Skin epidermis (tissue), 12 donors: ENCODE measurements around the gene SLC35G6.
"Not testable (repeated sequence)": the region's sequence is repeated elsewhere in the genome, so short reads cannot be mapped to it uniquely, and the experiment has no call there.

Experiments
- H3K27ac ChIP-seq, 21 experiments: fragments of 200-600 bp; sonication (generic) in 11 of 21; one replicate each; pipeline ENCODE4 v1.5.0; 2020; ENCODE audit warnings: mild to moderate bottlenecking in 3 of 21, inconsistent platforms in 2 of 21, moderate library complexity in 2 of 21
- H3K4me3 ChIP-seq, 7 experiments: fragments of 200-600 bp; sonication (generic) in 2 of 7; one replicate each; pipeline ENCODE4 v1.5.0; 2020; ENCODE audit warnings: inconsistent platforms in 2 of 7, mild to moderate bottlenecking in 2 of 7, moderate library complexity in 1 of 7

SLC35G6 gene

GRCh38 chr17:7448461-7448860 lies 32.8 kb upstream of the SLC35G6 start:
- Histone ChIP-seq H3K4me3 (no peak overlapping the region), H3K27ac (no peak overlapping the region)

GRCh38 chr17:7459961-7460545 lies 21.2 kb upstream of the SLC35G6 start:
- Histone ChIP-seq H3K4me3 (no peak overlapping the region), H3K27ac (peak overlapping the region in 1 of 21 experiments; percentile 66)

GRCh38 chr17:7460850-7461660 lies 20.2 kb upstream of the SLC35G6 start:
- H3K4me3 ChIP-seq, result no peak overlapping the region
- H3K27ac ChIP-seq, result peak overlapping the region in 2 of 21 experiments; percentile 37 to 66

GRCh38 chr17:7462474-7463371 lies 18.5 kb upstream of the SLC35G6 start:
- Histone ChIP-seq H3K4me3 (no peak overlapping the region), H3K27ac (peak overlapping the region in 7 of 21 experiments; percentile 41 to 71 (median 54))

- peak overlapping the region in 11 of 21 experiments; percentile 10 to 71 (median 52) for H3K27ac ChIP-seq
Observed at GRCh38 chr17:7463372-7463846, 17.8 kb upstream of the SLC35G6 start.

GRCh38 chr17:7464081-7464480 lies 17.2 kb upstream of the SLC35G6 start:
- H3K27ac ChIP-seq, result peak overlapping the region in 10 of 21 experiments; percentile 10 to 71 (median 53)
- H3K4me3 ChIP-seq, result no peak overlapping the region

More at GRCh38 chr17:7463372-7463846, 17.8 kb upstream of the SLC35G6 start:
- no peak overlapping the region for H3K4me3 ChIP-seq

- Histone ChIP-seq H3K27ac (peak overlapping the region in 3 of 21 experiments; percentile 41 to 64 (median 56)), H3K4me3 (no peak overlapping the region)
Observed at GRCh38 chr17:7465597-7466275, 15.5 kb upstream of the SLC35G6 start.

- H3K4me3 ChIP-seq, result no peak overlapping the region
- peak overlapping the region in 8 of 21 experiments; percentile 2 to 64 (median 32) for H3K27ac ChIP-seq
Observed at GRCh38 chr17:7466318-7466638, 15.0 kb upstream of the SLC35G6 start.

GRCh38 chr17:7466639-7467341 lies 14.5 kb upstream of the SLC35G6 start:
- Histone ChIP-seq H3K4me3 (no peak overlapping the region), H3K27ac (peak overlapping the region in 11 of 21 experiments; percentile 14 to 72 (median 46))

GRCh38 chr17:7467498-7467897 lies 13.7 kb upstream of the SLC35G6 start:
- Histone ChIP-seq H3K27ac (peak overlapping the region in 9 of 21 experiments; percentile 6 to 72 (median 46)), H3K4me3 (no peak overlapping the region)

- Histone ChIP-seq H3K27ac (no peak overlapping the region), H3K4me3 (no peak overlapping the region)
Observed at GRCh38 chr17:7468290-7468689, 13.0 kb upstream of the SLC35G6 start.

- no peak overlapping the region for H3K4me3 ChIP-seq
- no peak overlapping the region for H3K27ac ChIP-seq
Observed at GRCh38 chr17:7468804-7469389, 12.3 kb upstream of the SLC35G6 start.

GRCh38 chr17:7469843-7470242 lies 11.4 kb upstream of the SLC35G6 start:
- H3K4me3 ChIP-seq, H3K27ac ChIP-seq: not testable (repeated sequence)

- H3K4me3 ChIP-seq, H3K27ac ChIP-seq: not testable (repeated sequence)
Observed at GRCh38 chr17:7470457-7470973, 10.7 kb upstream of the SLC35G6 start.

GRCh38 chr17:7471729-7472128 lies 9.5 kb upstream of the SLC35G6 start:
- peak overlapping the region in 1 of 21 experiments; percentile 49 for H3K27ac ChIP-seq

GRCh38 chr17:7474767-7475166 lies 6.5 kb upstream of the SLC35G6 start:
- H3K4me3 ChIP-seq, result not testable (repeated sequence)
- peak overlapping the region in 11 of 21 experiments; percentile 79 to 100 (median 100) for H3K27ac ChIP-seq

More at GRCh38 chr17:7471729-7472128, 9.5 kb upstream of the SLC35G6 start:
- H3K4me3 ChIP-seq, result no peak overlapping the region

GRCh38 chr17:7475764-7476422 lies 5.4 kb upstream of the SLC35G6 start:
- no peak overlapping the region for H3K4me3 ChIP-seq
- peak overlapping the region in 20 of 21 experiments; percentile 53 to 100 (median 100) for H3K27ac ChIP-seq

- Histone ChIP-seq H3K4me3 (no peak overlapping the region), H3K27ac (peak overlapping the region in 20 of 21 experiments; percentile 62 to 100 (median 100))
Observed at GRCh38 chr17:7476494-7476893, 4.8 kb upstream of the SLC35G6 start.
